Endodermal cell (in vitro differentiated cells): ENCODE data around the gene CMIP. TPM values are rescaled to one million over a fixed set of nuclear protein-coding genes. Genes with fewer than 3 reads are reported as not detected.

Source experiments
- DNase-seq: peaks from one replicate; pipeline ENCODE4 v3.0.0-alpha.2; 2017
- H3K27ac ChIP-seq: 2 replicates; pipeline ENCODE4 v1.5.1; 2013; ENCODE audit warnings: mild to moderate bottlenecking, low read depth, low read length, moderate library complexity
- H3K27me3 ChIP-seq: 2 replicates; pipeline ENCODE4 v1.6.1; 2013; ENCODE audit warnings: mild to moderate bottlenecking, low read length, moderate library complexity; ENCODE audit not compliant: insufficient read depth, control insufficient read depth, poor library complexity, severe bottlenecking
- H3K36me3 ChIP-seq: 2 replicates; pipeline ENCODE4 v1.7.0; 2013; ENCODE audit warnings: mild to moderate bottlenecking, low read length, moderate library complexity; ENCODE audit not compliant: control insufficient read depth, insufficient read depth
- H3K4me1 ChIP-seq: one replicate; pipeline ENCODE4 v1.7.0; 2013; ENCODE audit warnings: low read length; ENCODE audit not compliant: control insufficient read depth, insufficient read depth
- H3K4me3 ChIP-seq: 2 replicates; pipeline ENCODE4 v1.5.1; 2013; ENCODE audit warnings: mild to moderate bottlenecking, low read length, moderate library complexity
- H3K9ac ChIP-seq: 2 replicates; pipeline ENCODE4 v1.6.1; 2013; ENCODE audit warnings: mild to moderate bottlenecking, low read length, moderate library complexity; ENCODE audit not compliant: poor library complexity, severe bottlenecking; ENCODE audit errors: extremely low read depth
- H3K9me3 ChIP-seq: 2 replicates; pipeline ENCODE4 v1.6.1; 2013; ENCODE audit warnings: mild to moderate bottlenecking, low read length, moderate library complexity; ENCODE audit not compliant: control insufficient read depth
- H3K27ac Mint-ChIP-seq: 2 replicates; pipeline ENCODE4 v1.8.0; 2020; ENCODE audit warnings: mixed read lengths
- H3K27me3 Mint-ChIP-seq: 2 replicates; pipeline ENCODE4 v1.8.0; 2021; ENCODE audit warnings: mild to moderate bottlenecking, mixed read lengths; ENCODE audit not compliant: insufficient read depth
- H3K36me3 Mint-ChIP-seq: 2 replicates; pipeline ENCODE4 v1.8.0; 2020; ENCODE audit warnings: low read depth, mixed read lengths
- H3K4me1 Mint-ChIP-seq: 2 replicates; pipeline ENCODE4 v1.8.0; 2020; ENCODE audit warnings: mixed read lengths
- H3K4me3 Mint-ChIP-seq: 2 replicates; pipeline ENCODE4 v1.8.0; 2020; ENCODE audit warnings: mild to moderate bottlenecking, moderate library complexity, mixed read lengths
- H3K9me3 Mint-ChIP-seq: 2 replicates; pipeline ENCODE4 v1.8.0; 2020; ENCODE audit warnings: mild to moderate bottlenecking, mixed read lengths
- WGBS, 2 experiments: methylation state at CpG; one replicate each; pipeline versions ENCODE4 v1.1.5 to v1.1.7; 2013; ENCODE audit warnings: missing lambda C conversion rate in 2 of 2, mixed read lengths in 1 of 2; ENCODE audit not compliant: insufficient coverage in 1 of 2, insufficient read length in 1 of 2; 5-methylcytosine and 5-hydroxymethylcytosine counted together
- total RNA-seq, 2 donors: library from RNA; stranded (reverse); fragmentation: NEBNext Ultra II Directional in 1 of 2; extraction: Animal tissue kit (Norgen Biotek cat#: 25700) in 1 of 2; gene quantifications; 2 replicates in 1 of 2; 3 replicates in 1 of 2; pipeline ENCODE4 v1.2.1, GENCODE V29; 2021
- TF ChIP-seq, protein P1 (sequence below): fragments of 200-600 bp; sonication (generic); conservative IDR thresholded peaks from 2 replicates; pipeline ENCODE4 v1.5.0; 2021; ENCODE audit warnings: antibody characterized with exemption, mild to moderate bottlenecking

Gene CMIP
- total RNA-seq, 2 donors from 2014 or later, result 64.0 to 64.7 TPM

DNA sequence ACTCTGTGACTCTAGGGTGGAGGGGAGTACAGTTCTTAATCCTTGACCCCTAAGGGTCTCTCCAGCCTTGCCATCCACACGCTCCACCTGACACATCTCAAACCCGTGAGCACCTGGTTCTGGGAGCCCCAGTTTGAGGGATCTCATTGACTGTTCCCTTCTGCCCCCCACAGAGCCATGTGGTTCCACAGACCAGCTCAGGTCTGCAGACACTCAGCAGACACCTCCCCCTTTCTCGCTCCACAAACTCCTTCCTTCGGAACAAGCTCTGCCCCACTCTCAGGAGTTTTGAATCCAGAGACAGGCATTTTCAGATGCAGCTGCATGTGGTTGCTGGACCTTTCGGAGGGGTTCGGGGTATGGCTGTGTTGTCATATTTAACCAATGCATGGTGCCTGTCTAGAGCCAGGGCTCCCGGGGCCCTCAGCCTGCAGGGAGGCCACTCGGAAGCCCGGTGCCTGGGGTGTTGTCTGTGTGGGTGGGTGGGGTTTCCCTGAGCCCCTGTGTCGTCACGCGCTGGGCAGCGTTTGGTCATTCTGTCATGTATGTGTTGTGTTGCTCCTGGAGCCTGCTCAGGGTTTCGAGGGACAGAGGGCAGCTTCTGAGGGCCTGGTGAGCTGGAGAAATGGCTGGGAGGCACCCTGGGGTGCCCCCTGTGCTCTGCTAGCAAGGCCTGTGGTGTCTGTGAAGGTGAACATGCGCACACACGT lies 235.3 kb downstream of the CMIP start:
- H3K9me3 ChIP-seq, result no peaks in the 10 kb centered on the region
- no peak overlapping the region for H3K27ac ChIP-seq
- no peaks in the 10 kb centered on the region for H3K4me1 ChIP-seq
- H3K4me3 ChIP-seq, result no peak overlapping the region
- DNase-seq, result no peak
- no peaks in the 10 kb centered on the region for H3K9me3 Mint-ChIP-seq
- H3K4me3 Mint-ChIP-seq, result no peak overlapping the region
- H3K36me3 ChIP-seq, result peaks cover 36% of the 10 kb centered on the region
- no peak overlapping the region for H3K9ac ChIP-seq
- no peaks in the 10 kb centered on the region for H3K27me3 ChIP-seq
- H3K27ac Mint-ChIP-seq, result peak overlapping the region; percentile 65
- TF ChIP-seq, protein P1, sequence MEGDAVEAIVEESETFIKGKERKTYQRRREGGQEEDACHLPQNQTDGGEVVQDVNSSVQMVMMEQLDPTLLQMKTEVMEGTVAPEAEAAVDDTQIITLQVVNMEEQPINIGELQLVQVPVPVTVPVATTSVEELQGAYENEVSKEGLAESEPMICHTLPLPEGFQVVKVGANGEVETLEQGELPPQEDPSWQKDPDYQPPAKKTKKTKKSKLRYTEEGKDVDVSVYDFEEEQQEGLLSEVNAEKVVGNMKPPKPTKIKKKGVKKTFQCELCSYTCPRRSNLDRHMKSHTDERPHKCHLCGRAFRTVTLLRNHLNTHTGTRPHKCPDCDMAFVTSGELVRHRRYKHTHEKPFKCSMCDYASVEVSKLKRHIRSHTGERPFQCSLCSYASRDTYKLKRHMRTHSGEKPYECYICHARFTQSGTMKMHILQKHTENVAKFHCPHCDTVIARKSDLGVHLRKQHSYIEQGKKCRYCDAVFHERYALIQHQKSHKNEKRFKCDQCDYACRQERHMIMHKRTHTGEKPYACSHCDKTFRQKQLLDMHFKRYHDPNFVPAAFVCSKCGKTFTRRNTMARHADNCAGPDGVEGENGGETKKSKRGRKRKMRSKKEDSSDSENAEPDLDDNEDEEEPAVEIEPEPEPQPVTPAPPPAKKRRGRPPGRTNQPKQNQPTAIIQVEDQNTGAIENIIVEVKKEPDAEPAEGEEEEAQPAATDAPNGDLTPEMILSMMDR, result no peak
- H3K36me3 Mint-ChIP-seq, result peaks cover 48% of the 10 kb centered on the region
- H3K27me3 Mint-ChIP-seq, result no peaks in the 10 kb centered on the region
- WGBS, 2 experiments, result 92 to 95% methylated on average over 6 to 16 of the region's 16 CpGs
- H3K4me1 Mint-ChIP-seq, result no peaks in the 10 kb centered on the region

DNA sequence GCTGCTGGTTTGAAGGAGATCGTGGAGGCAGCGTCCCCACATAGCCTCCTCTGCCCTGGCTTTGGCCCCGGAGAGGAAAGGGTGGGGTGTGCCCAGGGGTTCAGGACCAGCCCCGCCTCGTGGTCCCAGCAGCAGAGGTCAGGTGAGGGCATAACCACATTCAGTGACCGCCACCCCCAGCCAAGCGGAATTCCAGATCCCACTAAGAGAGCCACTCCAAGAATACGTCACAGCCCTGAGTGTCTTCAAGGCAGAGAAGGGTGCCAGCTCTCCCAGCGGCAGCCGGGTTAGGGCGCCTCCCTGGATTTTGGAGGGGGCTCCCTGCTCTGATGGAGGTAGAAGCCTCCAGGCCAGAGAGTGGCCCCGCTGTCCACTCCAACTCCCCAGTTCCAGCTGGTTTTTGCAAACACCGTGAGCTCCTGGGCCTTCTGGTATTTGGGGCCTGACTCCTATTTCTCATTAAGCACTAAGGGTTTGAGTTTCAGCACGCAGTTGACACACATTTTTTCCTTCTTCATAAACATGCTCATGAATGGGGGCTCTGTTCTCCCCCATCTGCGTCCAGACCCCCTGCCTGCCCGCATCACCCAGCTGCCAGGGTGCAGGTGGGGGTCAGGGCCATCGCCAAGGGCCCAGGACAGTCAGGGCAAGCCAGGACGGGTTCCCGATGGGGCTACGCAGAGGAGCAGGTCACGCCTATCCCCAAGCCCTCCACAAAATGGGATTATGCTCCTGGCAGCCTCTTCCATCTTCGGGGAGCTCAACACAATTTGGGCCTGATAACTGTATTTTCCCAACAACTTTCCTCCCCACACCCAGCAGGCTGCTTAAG lies 236.1 kb downstream of the CMIP start:
- Mint-ChIP-seq H3K27ac (peak overlapping the region; percentile 65), H3K27me3 (no peaks in the 10 kb centered on the region), H3K9me3 (no peaks in the 10 kb centered on the region), H3K4me1 (no peaks in the 10 kb centered on the region), H3K36me3 (peaks cover 48% of the 10 kb centered on the region), H3K4me3 (no peak overlapping the region)
- H3K27ac ChIP-seq, result peak overlapping the region; percentile 32
- H3K4me3 ChIP-seq, result no peak overlapping the region
- H3K9me3 ChIP-seq, result no peaks in the 10 kb centered on the region
- H3K27me3 ChIP-seq, result no peaks in the 10 kb centered on the region
- WGBS, 2 experiments, result 93 to 97% methylated on average over 14 to 22 of the region's 22 CpGs
- TF ChIP-seq, protein P1, result no peak
- peaks cover 30% of the 10 kb centered on the region for H3K36me3 ChIP-seq
- DNase-seq, result no peak
- no peaks in the 10 kb centered on the region for H3K4me1 ChIP-seq
- H3K9ac ChIP-seq, result no peak overlapping the region

DNA sequence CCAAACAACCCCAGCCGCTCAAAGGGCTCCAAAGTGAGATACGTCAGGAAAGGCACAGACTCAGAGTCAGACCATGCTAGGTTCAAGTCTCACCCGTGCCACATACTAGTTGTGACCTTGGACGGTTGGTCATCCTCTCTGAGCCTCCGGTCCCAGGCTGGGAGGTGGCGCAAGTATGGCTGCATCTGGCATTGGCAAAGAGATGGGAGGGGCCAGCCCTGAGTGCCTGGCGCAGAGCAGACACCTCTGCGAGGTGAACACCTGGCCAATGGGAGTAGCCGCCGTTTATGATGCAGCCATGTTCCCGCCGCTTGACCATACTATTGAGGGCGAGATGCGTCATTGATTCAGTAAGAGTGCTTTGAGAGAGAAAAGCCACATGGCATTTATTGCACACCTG lies 236.7 kb downstream of the CMIP start:
- 96% methylated on average over 13 to 14 of the region's 14 CpGs for WGBS, 2 experiments
- H3K27me3 ChIP-seq, result no peaks in the 10 kb centered on the region
- TF ChIP-seq, protein P1, result no peak
- Mint-ChIP-seq H3K36me3 (peaks cover 46% of the 10 kb centered on the region), H3K27me3 (no peaks in the 10 kb centered on the region), H3K4me3 (no peak overlapping the region), H3K27ac (peak overlapping the region; percentile 35), H3K4me1 (no peaks in the 10 kb centered on the region), H3K9me3 (no peaks in the 10 kb centered on the region)
- no peaks in the 10 kb centered on the region for H3K9me3 ChIP-seq
- H3K4me3 ChIP-seq, result no peak overlapping the region
- H3K4me1 ChIP-seq, result no peaks in the 10 kb centered on the region
- peaks cover 27% of the 10 kb centered on the region for H3K36me3 ChIP-seq
- no peak for DNase-seq
- H3K9ac ChIP-seq, result no peak overlapping the region
- H3K27ac ChIP-seq, result no peak overlapping the region
